HL-60 (cell line): ENCODE results near the gene FOXI2.

Experiments used
- DNase-seq, 2 experiments: peaks; one replicate each; pipeline ENCODE4 v3.0.0-alpha.2; 2010 to 2020; ENCODE audit warnings: low read depth in 1 of 2, low spot score in 1 of 2
- H3K27ac ChIP-seq: fragments of 250-450 bp; sonication (Bioruptor Pico); replicated peaks from 2 replicates; pipeline ENCODE4 v1.5.1; 2020; ENCODE audit warnings: mild to moderate bottlenecking, moderate library complexity
- H3K27me3 ChIP-seq: fragments of 250-450 bp; sonication (Bioruptor Pico); 2 replicates; pipeline ENCODE4 v1.5.1; 2021; ENCODE audit warnings: mild to moderate bottlenecking, moderate library complexity; ENCODE audit not compliant: insufficient read depth, poor library complexity, severe bottlenecking
- H3K4me3 ChIP-seq: replicated peaks from 2 replicates; pipeline ENCODE4 v1.5.1; 2011; ENCODE audit warnings: mild to moderate bottlenecking, control low read depth, low read length; ENCODE audit not compliant: insufficient read depth
- CTCF ChIP-seq: IDR thresholded peaks from one replicate; pipeline ENCODE4 v1.5.1; 2011; ENCODE audit warnings: low read length, control low read depth, inconsistent platforms; ENCODE audit not compliant: insufficient read depth
- GABPA ChIP-seq: IDR thresholded peaks from 2 replicates; pipeline ENCODE4 v1.6.1; 2012; ENCODE audit warnings: low read depth
- POLR2AphosphoS5 ChIP-seq: IDR thresholded peaks from 2 replicates; pipeline ENCODE4 v1.6.1; 2012; ENCODE audit warnings: low read depth
- REST ChIP-seq: IDR thresholded peaks from 2 replicates; pipeline ENCODE4 v1.6.1; 2012; ENCODE audit warnings: low read depth; ENCODE audit not compliant: insufficient replicate concordance
- SPI1 ChIP-seq: IDR thresholded peaks from 2 replicates; pipeline ENCODE4 v1.6.1; 2012; ENCODE audit warnings: low read depth, mild to moderate bottlenecking, borderline replicate concordance
- long read RNA-seq: library from polyadenylated mRNA; unstranded; transcript quantifications from one replicate; pipeline ENCODE4 v2.0.0, GENCODE V29; 2020

Gene FOXI2
- long read RNA-seq, result 0 reads

GRCh38 chr10:127736915-127737562 lies at the start of gene FOXI2:
Gene FOXI2 (plus strand): TSS chr10:127737185. CDS start chr10:127737274, 89 bp downstream.
- DNase-seq, result no peak
- H3K27me3 ChIP-seq, result peaks cover 10% of the 10 kb centered on the region
- H3K4me3 ChIP-seq, result no peak within 1 kb of the TSS
- H3K27ac ChIP-seq, result no peak within 1 kb of the TSS
- TF ChIP-seq POLR2AphosphoS5 (no peak), GABPA (no peak), REST (no peak), SPI1 (no peak), CTCF (no peak)

DNA sequence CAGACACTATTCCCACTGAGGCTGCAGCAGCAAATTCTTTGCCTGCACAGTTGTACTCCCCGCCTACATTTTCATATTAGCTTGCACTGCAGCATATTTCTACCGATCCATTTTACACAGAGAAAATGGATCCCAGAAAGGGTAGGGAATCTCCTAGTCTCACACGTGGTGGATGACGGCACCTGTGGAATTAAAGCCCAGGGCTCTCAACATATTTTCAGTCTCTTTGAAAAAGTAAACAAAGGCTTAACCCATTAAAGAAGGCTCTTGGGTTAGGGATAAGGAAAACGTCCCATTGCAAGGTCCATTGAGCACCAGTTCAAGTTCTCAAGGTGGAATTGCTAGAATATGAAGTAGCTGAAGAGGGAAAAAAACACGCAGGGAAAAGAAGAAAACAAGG lies 49.4 kb upstream of the FOXI2 start:
- Histone ChIP-seq H3K27ac (no peak overlapping the region), H3K4me3 (no peak overlapping the region), H3K27me3 (no peaks in the 10 kb centered on the region)
- no peak for DNase-seq
- no peak for TF ChIP-seq REST
- no peak for TF ChIP-seq GABPA
- no peak for TF ChIP-seq CTCF
- TF ChIP-seq POLR2AphosphoS5, result no peak
- no peak for TF ChIP-seq SPI1

DNA sequence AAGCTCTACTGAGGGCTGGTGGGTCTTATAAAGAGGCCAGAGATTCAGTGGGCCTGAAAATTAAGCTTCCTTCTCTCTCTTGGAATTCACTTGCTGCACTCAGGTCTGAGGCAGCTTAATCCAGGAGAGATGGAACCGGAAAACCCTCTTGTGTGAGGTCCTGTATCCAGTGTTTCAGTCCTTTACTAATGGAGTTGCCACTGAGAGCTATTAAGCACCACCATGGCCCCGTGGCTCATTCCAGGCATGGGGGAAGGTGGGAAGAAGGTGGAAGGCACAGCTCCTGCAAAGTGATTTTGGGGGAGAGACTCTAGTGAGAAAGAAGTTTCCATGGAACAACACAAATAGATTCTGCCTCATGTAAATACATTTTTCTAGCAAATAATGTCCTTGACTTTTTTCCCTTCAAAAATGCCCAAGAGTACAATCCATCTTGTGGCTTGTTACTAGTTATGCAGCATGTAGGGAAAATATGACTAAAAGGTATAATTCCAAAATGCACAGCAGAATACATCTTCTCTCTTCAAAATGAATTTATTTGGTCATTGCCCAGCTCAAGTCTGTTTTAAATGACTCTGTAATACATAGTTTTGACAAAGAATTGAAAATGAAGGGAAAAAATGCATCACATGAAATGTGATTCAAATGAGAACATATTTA lies 46.7 kb upstream of the FOXI2 start:
- TF ChIP-seq CTCF, result no peak
- TF ChIP-seq REST, result no peak
- no peak for TF ChIP-seq POLR2AphosphoS5
- no peak for TF ChIP-seq GABPA
- TF ChIP-seq SPI1, result no peak
- no peak overlapping the region for H3K27ac ChIP-seq
- no peaks in the 10 kb centered on the region for H3K27me3 ChIP-seq
- no peak overlapping the region for H3K4me3 ChIP-seq
- no peak for DNase-seq
